ENCODE measurements around the gene AAGAB. TPM values are rescaled to one million over a fixed set of nuclear protein-coding genes. Genes with fewer than 3 reads are reported as not detected.
A peak's percentile ranks its signal among the peaks of the same experiment; 100 is the strongest.

AAGAB gene
- total RNA-seq, 1 experiment from 2014 or later, result 40.1 TPM

GRCh38 chr15:67174864-67175573 is 79.4 kb downstream of the AAGAB start:
- Histone ChIP-seq H3K9me3 (ENCODE audit: control insufficient read depth, low read depth, low read length) (no peaks in the 10 kb centered on the region), H3K14ac (ENCODE audit: insufficient read depth, low read length) (no peak overlapping the region), H2AFZ (ENCODE audit: low read length) (no peak overlapping the region), H3K18ac (ENCODE audit: insufficient read length, low read depth, low read length) (no peak overlapping the region), H2AK5ac (ENCODE audit: insufficient read length, low read length) (no peak overlapping the region), H2BK12ac (ENCODE audit: insufficient read length, low read depth, low read length) (no peak overlapping the region), H3K4me2 (ENCODE audit: insufficient read depth, insufficient read length, low read length) (no peak overlapping the region), H2BK20ac (ENCODE audit: low read depth, low read length, poor library complexity, severe bottlenecking) (no peak overlapping the region), H2BK5ac (ENCODE audit: insufficient read length, low read length) (no peak overlapping the region), H4K8ac (replicated peaks; ENCODE audit: insufficient read length, low read depth, low read length) (no peak overlapping the region), H2BK120ac (ENCODE audit: low read depth, low read length, poor library complexity, severe bottlenecking) (no peak overlapping the region), H3T11ph (ENCODE audit: low read length) (no peak overlapping the region), H3K4me1 (ENCODE audit: insufficient read depth, low read length) (peaks cover 11% of the 10 kb centered on the region; the same call in 1 of the 2 replicates), H3K79me2 (ENCODE audit: insufficient read depth, low read length) (no peaks in the 10 kb centered on the region), H3K23me2 (ENCODE audit: insufficient read length, low read depth, low read length, poor library complexity, severe bottlenecking) (no peaks in the 10 kb centered on the region), H3K79me1 (ENCODE audit: insufficient read depth, low read depth, low read length, poor library complexity, severe bottlenecking) (no peaks in the 10 kb centered on the region), H3K9ac (ENCODE audit: extremely low read depth, insufficient read length, low read length) (no peak overlapping the region), H4K5ac (ENCODE audit: insufficient read length, low read depth, low read length) (no peak overlapping the region), H3K4ac (ENCODE audit: low read depth, low read length) (no peak overlapping the region), H3K27me3 (ENCODE audit: insufficient read depth, low read length) (no peaks in the 10 kb centered on the region), H2BK15ac (ENCODE audit: low read depth, low read length) (no peak overlapping the region), H4K20me1 (ENCODE audit: control insufficient read depth, insufficient read depth, insufficient read length) (no peaks in the 10 kb centered on the region), H3K23ac (ENCODE audit: insufficient read length, low read depth, low read length) (no peak overlapping the region), H4K91ac (ENCODE audit: insufficient read length, low read depth, low read length) (no peak overlapping the region), H3K56ac (ENCODE audit: insufficient read length, low read depth, low read length) (no peak overlapping the region), H3K27ac (ENCODE audit: insufficient read length, low read depth, low read length) (no peak overlapping the region)
- peaks cover 0 to 42% (median 4%) of the 10 kb centered on the region in 3 experiments; a peak in 6 of 7 replicates for H3K36me3 Mint-ChIP-seq (ENCODE audit: insufficient read depth in 1 of 3, low read depth in 3 of 3)
- peak overlapping the region in 2 of 3 experiments; percentile 42 to 44; a peak in 5 of 7 replicates for H3K27ac Mint-ChIP-seq
- peaks cover 37 to 44% of the 10 kb centered on the region in 2 experiments for H3K4me1 Mint-ChIP-seq
- no peak overlapping the region for H3K4me3 Mint-ChIP-seq
- no peaks in the 10 kb centered on the region for H3K27me3 Mint-ChIP-seq (ENCODE audit: low read depth)
- no peak for DNase-seq
- no CpG with 5 or more reads among the region's 9 CpGs for WGBS (ENCODE audit: extremely low coverage, insufficient read length, low lambda C conversion rate)
- no peak for TF ChIP-seq CTCF (conservative IDR thresholded peaks at IDR 0.05)
- H3K9me3 Mint-ChIP-seq, result no peaks in the 10 kb centered on the region
